Measurements from ENCODE around the gene RTTN.

Gene RTTN

GRCh38 chr18:70197026-70197425 is 8.5 kb downstream of the RTTN start:
- Histone ChIP-seq H3K4me2 (ENCODE audit: insufficient read depth, low read length) (no peak overlapping the region), H3K79me2 (ENCODE audit: insufficient read depth, low read length) (no peaks in the 10 kb centered on the region), H3K4me3 (ENCODE audit: low read depth in 1 of 2, low read length in 2 of 2) (no peak overlapping the region), H3K27me3 (ENCODE audit: insufficient read depth, low read length, poor library complexity) (no peaks in the 10 kb centered on the region), H4K20me1 (ENCODE audit: insufficient read depth, low read length) (no peaks in the 10 kb centered on the region), H3K36me3 (ENCODE audit: insufficient read depth, low read length) (peaks cover 94% of the 10 kb centered on the region), H2AFZ (ENCODE audit: low read depth, low read length) (no peak overlapping the region), H3K9ac (ENCODE audit: low read depth, low read length) (no peak overlapping the region), H3K27ac (ENCODE audit: low read length) (no peak overlapping the region), H3K9me3 (ENCODE audit: insufficient read depth, low read length, severe bottlenecking) (no peaks in the 10 kb centered on the region), H3K4me1 (ENCODE audit: insufficient read depth, low read length) (no peaks in the 10 kb centered on the region)
- TF ChIP-seq, protein P1, sequence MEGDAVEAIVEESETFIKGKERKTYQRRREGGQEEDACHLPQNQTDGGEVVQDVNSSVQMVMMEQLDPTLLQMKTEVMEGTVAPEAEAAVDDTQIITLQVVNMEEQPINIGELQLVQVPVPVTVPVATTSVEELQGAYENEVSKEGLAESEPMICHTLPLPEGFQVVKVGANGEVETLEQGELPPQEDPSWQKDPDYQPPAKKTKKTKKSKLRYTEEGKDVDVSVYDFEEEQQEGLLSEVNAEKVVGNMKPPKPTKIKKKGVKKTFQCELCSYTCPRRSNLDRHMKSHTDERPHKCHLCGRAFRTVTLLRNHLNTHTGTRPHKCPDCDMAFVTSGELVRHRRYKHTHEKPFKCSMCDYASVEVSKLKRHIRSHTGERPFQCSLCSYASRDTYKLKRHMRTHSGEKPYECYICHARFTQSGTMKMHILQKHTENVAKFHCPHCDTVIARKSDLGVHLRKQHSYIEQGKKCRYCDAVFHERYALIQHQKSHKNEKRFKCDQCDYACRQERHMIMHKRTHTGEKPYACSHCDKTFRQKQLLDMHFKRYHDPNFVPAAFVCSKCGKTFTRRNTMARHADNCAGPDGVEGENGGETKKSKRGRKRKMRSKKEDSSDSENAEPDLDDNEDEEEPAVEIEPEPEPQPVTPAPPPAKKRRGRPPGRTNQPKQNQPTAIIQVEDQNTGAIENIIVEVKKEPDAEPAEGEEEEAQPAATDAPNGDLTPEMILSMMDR (IDR thresholded peaks at IDR 0.05; ENCODE audit: borderline replicate concordance, extremely low read depth, low read length, poor library complexity, severe bottlenecking): no peak
- TF ChIP-seq EZH2 (IDR thresholded peaks at IDR 0.05; ENCODE audit: borderline replicate concordance, low read depth, low read length, severe bottlenecking): no peak
- ATAC-seq (ENCODE audit: insufficient read depth, low read depth) (no peak), DNase-seq (no peak)

- H3K79me2 ChIP-seq (ENCODE audit: insufficient read depth, low read length): no peaks in the 10 kb centered on the region
- H3K27me3 ChIP-seq (ENCODE audit: insufficient read depth, low read length, poor library complexity): no peaks in the 10 kb centered on the region
- ATAC-seq (ENCODE audit: insufficient read depth, low read depth) (peak; percentile 70), DNase-seq (peak; percentile 11)
- H3K4me2 ChIP-seq (ENCODE audit: insufficient read depth, low read length): no peak overlapping the region
- no peak overlapping the region for H2AFZ ChIP-seq (ENCODE audit: low read depth, low read length)
- no peak overlapping the region for H3K9ac ChIP-seq (ENCODE audit: low read depth, low read length)
- TF ChIP-seq, protein P1 (IDR thresholded peaks at IDR 0.05; ENCODE audit: borderline replicate concordance, extremely low read depth, low read length, poor library complexity, severe bottlenecking): peak; percentile 77
- no peak for TF ChIP-seq EZH2 (IDR thresholded peaks at IDR 0.05; ENCODE audit: borderline replicate concordance, low read depth, low read length, severe bottlenecking)
- no peak overlapping the region for H3K27ac ChIP-seq (ENCODE audit: low read length)
- no peaks in the 10 kb centered on the region for H4K20me1 ChIP-seq (ENCODE audit: insufficient read depth, low read length)
- no peak overlapping the region for H3K4me3 ChIP-seq (ENCODE audit: low read depth in 1 of 2, low read length in 2 of 2)
- H3K36me3 ChIP-seq (ENCODE audit: insufficient read depth, low read length): peaks cover 97% of the 10 kb centered on the region
- H3K9me3 ChIP-seq (ENCODE audit: insufficient read depth, low read length, severe bottlenecking): no peaks in the 10 kb centered on the region
- H3K4me1 ChIP-seq (ENCODE audit: insufficient read depth, low read length): no peaks in the 10 kb centered on the region
These were observed 9.5 kb downstream of the RTTN start for GRCh38 chr18:70195852-70196434.

DNA sequence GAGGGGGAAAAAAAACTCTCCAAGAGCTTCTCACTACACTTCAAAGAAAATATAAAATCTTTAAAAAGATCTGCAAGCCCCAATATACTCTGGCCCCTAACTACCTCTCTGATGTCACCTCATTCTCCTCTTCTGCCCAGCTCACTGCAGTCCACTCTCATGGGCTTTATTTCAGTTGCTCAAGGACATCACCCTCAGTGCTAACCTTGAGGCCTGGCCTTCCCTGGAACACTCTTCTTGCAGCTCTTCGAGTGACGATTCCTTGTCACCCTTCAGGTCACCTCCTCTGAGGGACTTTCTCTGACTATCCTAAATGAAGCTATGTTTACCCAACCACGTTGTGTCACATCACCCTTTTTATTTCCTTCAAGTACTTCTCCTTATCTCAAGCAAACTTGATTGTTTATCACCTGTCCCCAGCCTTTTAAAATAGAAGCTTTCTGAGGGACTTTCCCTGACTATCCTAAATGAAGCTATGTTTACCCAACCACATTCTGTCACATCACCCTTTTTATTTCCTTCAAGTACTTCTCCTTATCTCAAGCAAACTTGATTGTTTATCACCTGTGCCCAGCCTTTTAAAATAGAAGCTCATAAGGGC is 10.4 kb downstream of the RTTN start:
- Histone ChIP-seq H3K4me3 (ENCODE audit: low read depth in 1 of 2, low read length in 2 of 2) (no peak overlapping the region), H3K9ac (ENCODE audit: low read depth, low read length) (no peak overlapping the region)
- no peak for ATAC-seq (ENCODE audit: insufficient read depth, low read depth)

More for the DNA sequence above, 10.4 kb downstream of the RTTN start:
- Histone ChIP-seq H3K27ac (ENCODE audit: low read length) (no peak overlapping the region), H3K4me1 (ENCODE audit: insufficient read depth, low read length) (no peaks in the 10 kb centered on the region), H3K9me3 (ENCODE audit: insufficient read depth, low read length, severe bottlenecking) (no peaks in the 10 kb centered on the region), H3K4me2 (ENCODE audit: insufficient read depth, low read length) (no peak overlapping the region), H3K79me2 (ENCODE audit: insufficient read depth, low read length) (no peaks in the 10 kb centered on the region), H3K27me3 (ENCODE audit: insufficient read depth, low read length, poor library complexity) (no peaks in the 10 kb centered on the region), H2AFZ (ENCODE audit: low read depth, low read length) (no peak overlapping the region), H3K36me3 (ENCODE audit: insufficient read depth, low read length) (peaks cover 95% of the 10 kb centered on the region), H4K20me1 (ENCODE audit: insufficient read depth, low read length) (no peaks in the 10 kb centered on the region)
- no peak for DNase-seq
- no peak for TF ChIP-seq EZH2 (IDR thresholded peaks at IDR 0.05; ENCODE audit: borderline replicate concordance, low read depth, low read length, severe bottlenecking)
- TF ChIP-seq, protein P1 (IDR thresholded peaks at IDR 0.05; ENCODE audit: borderline replicate concordance, extremely low read depth, low read length, poor library complexity, severe bottlenecking): no peak
